ENCODE measurements around the gene CDK2AP2. TPM values are rescaled to one million over a fixed set of nuclear protein-coding genes. Genes with fewer than 3 reads are reported as not detected.
"Not testable (repeated sequence)": the region's sequence is repeated elsewhere in the genome, so short reads cannot be mapped to it uniquely, and the experiment has no call there.

The CDK2AP2 gene
- polyA plus RNA-seq, 2 of the 4 experiments (the other 2 are of a cell fraction) = 36.6 to 53.1 TPM

GRCh38 chr11:67516806-67517205 is 8.8 kb upstream of the CDK2AP2 start (continued):
- TF ChIP-seq RAD21 (conservative IDR thresholded peaks at IDR 0.05 in 1 of 2, IDR thresholded peaks at IDR 0.05 in 1 of 2) (no peak), GATA3 (IDR thresholded peaks at IDR 0.05; ENCODE audit: borderline replicate concordance) (no peak), BCL3 (IDR thresholded peaks at IDR 0.05) (no peak), ESRRA (IDR thresholded peaks at IDR 0.05; ENCODE audit: borderline replicate concordance, low read length) (no peak), FOSB (CRISPR knock-in tag; IDR thresholded peaks at IDR 0.05) (no peak)

DNA sequence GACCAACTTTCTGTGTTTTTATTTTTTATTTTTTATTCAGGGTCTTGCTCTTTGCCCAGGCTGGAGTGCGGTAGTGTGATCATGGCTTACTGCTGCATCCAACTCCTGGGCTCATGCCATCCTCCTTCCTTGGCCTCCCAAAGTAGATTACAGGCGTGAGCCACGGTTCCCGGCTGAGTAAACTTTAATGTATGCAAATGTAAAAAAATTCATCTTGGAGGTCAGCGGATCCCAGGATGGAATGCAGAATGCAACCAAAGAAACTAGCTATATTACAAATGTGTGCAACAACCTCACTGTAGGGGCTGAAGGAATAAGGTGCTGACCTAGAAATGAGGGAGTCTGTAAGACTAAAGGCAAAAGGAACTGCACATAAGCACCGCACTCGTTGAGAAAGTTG is 6.2 kb upstream of the CDK2AP2 start:
- FAIRE-seq (no peak), DNase-seq (ENCODE audit: low read depth in 1 of 2, low spot score in 1 of 2) (no peak), ATAC-seq (no peak)
- ChIA-PET CTCF (interaction anchor here (0.8 to 1.2 kb wide), 2 partner anchors 58 to 134 kb away, joined by 3 to 4 read pairs; no protein-coding TSS in a partner anchor), POLR2A (no interaction called here)
- TF ChIP-seq, protein P1, sequence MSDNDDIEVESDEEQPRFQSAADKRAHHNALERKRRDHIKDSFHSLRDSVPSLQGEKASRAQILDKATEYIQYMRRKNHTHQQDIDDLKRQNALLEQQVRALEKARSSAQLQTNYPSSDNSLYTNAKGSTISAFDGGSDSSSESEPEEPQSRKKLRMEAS (IDR thresholded peaks at IDR 0.05) = no peak
- TF ChIP-seq ATOH8 (CRISPR knock-in tag; IDR thresholded peaks at IDR 0.05; ENCODE audit: low read depth) = no peak
- no peak for TF ChIP-seq EHF (CRISPR knock-in tag; IDR thresholded peaks at IDR 0.05)
- TF ChIP-seq BCL3 (IDR thresholded peaks at IDR 0.05) = no peak
- TF ChIP-seq POLR2AphosphoS2 (conservative IDR thresholded peaks at IDR 0.05; ENCODE audit: low read length) = no peak
- TF ChIP-seq PBX3 (IDR thresholded peaks at IDR 0.05) = no peak
- no peak for TF ChIP-seq JUNB (IDR thresholded peaks at IDR 0.05)
- TF ChIP-seq CBX8 (IDR thresholded peaks at IDR 0.05) = no peak
- TF ChIP-seq JUN (IDR thresholded peaks at IDR 0.05) = no peak
- no peak for TF ChIP-seq RARB (CRISPR knock-in tag; IDR thresholded peaks at IDR 0.05)
- TF ChIP-seq HES2 (IDR thresholded peaks at IDR 0.05) = no peak
- no peak for TF ChIP-seq CBX2 (IDR thresholded peaks at IDR 0.05; ENCODE audit: borderline replicate concordance, low read depth)
- Histone ChIP-seq H3K4me2 (no peak overlapping the region), H3K9me3 (no peaks in the 10 kb centered on the region), H3K4me3 (no peak overlapping the region), H3K27ac (no peak overlapping the region), H3K4me1 (peaks cover 3% of the 10 kb centered on the region; the same call in 1 of the 3 replicates)
- WGBS (ENCODE audit: missing lambda C conversion rate) = 85% methylated on average over 7 of the region's 7 CpGs

- H3K4me1 ChIP-seq = peaks cover 13% of the 10 kb centered on the region
- 86% methylated on average over 4 of the region's 4 CpGs for WGBS (ENCODE audit: missing lambda C conversion rate)
- H3K9me3 ChIP-seq; H3K4me3 ChIP-seq; ATAC-seq; FAIRE-seq; DNase-seq (ENCODE audit: low read depth in 1 of 2, low spot score in 1 of 2); H3K27ac ChIP-seq; H3K4me2 ChIP-seq; POLR2A ChIA-PET; CTCF ChIA-PET: not testable (repeated sequence)
Observed at GRCh38 chr11:67511558-67511957, 3.6 kb upstream of the CDK2AP2 start.

DNA sequence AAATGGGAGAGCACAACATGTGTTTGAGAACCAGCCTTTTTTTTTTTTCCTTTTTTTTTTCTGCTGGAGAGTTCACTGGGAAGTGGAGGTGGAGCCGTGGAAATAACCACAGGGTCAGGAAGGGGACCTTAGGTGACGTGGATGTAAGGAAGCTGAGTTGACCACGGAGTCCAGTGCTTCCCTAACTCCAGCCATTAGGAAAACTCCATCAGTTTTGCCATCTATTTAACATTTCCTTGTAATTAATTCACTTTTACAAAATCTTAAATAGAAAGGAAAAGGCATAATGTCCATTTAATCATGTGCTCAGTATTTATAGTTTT is 2.0 kb upstream of the CDK2AP2 start:
- H3K4me2 ChIP-seq = no peak overlapping the region
- H3K9me3 ChIP-seq = no peaks in the 10 kb centered on the region
- no peak for TF ChIP-seq RAD21 (conservative IDR thresholded peaks at IDR 0.05 in 1 of 2, IDR thresholded peaks at IDR 0.05 in 1 of 2)
- TF ChIP-seq HES2 (IDR thresholded peaks at IDR 0.05) = no peak
- TF ChIP-seq POLR2AphosphoS2 (conservative IDR thresholded peaks at IDR 0.05; ENCODE audit: low read length) = no peak
- TF ChIP-seq RFX5 (IDR thresholded peaks at IDR 0.05) = no peak
- TF ChIP-seq HOXB5 (CRISPR knock-in tag; IDR thresholded peaks at IDR 0.05) = no peak
- TF ChIP-seq KDM5A (IDR thresholded peaks at IDR 0.05) = no peak
- TF ChIP-seq MYC (IDR thresholded peaks at IDR 0.05; ENCODE audit: borderline replicate concordance, low read length) = no peak
- TF ChIP-seq FOSL2 (IDR thresholded peaks at IDR 0.05) = no peak
- TF ChIP-seq FOSL2 (CRISPR knock-in tag; IDR thresholded peaks at IDR 0.05) = no peak
- FAIRE-seq = no peak
- H3K4me1 ChIP-seq = peaks cover 24% of the 10 kb centered on the region
- ChIA-PET CTCF (no interaction called here), POLR2A (no interaction called here)
- no peak for ATAC-seq
- 75% methylated on average over 3 of the region's 3 CpGs for WGBS (ENCODE audit: missing lambda C conversion rate)
- no peak overlapping the region for H3K27ac ChIP-seq
- no peak for DNase-seq (ENCODE audit: low read depth in 1 of 2, low spot score in 1 of 2)
- no peak overlapping the region for H3K4me3 ChIP-seq
